ENCODE measurements around the gene LTA. TPM values are rescaled to one million over a fixed set of nuclear protein-coding genes. Genes with fewer than 3 reads are reported as not detected.

Gene LTA
- total RNA-seq, 1 donor from 2014 or later, result not detected

DNA sequence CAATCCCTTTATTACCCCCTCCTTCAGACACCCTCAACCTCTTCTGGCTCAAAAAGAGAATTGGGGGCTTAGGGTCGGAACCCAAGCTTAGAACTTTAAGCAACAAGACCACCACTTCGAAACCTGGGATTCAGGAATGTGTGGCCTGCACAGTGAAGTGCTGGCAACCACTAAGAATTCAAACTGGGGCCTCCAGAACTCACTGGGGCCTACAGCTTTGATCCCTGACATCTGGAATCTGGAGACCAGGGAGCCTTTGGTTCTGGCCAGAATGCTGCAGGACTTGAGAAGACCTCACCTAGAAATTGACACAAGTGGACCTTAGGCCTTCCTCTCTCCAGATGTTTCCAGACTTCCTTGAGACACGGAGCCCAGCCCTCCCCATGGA is 5.5 kb downstream of the LTA start:
- Mint-ChIP-seq H3K36me3 (ENCODE audit: unreplicated experiment) (no peaks in the 10 kb centered on the region), H3K4me3 (ENCODE audit: unreplicated experiment) (no peak overlapping the region), H3K4me1 (ENCODE audit: unreplicated experiment) (peaks cover 16% of the 10 kb centered on the region), H3K27me3 (ENCODE audit: unreplicated experiment) (no peaks in the 10 kb centered on the region), H3K27ac (ENCODE audit: unreplicated experiment) (no peak overlapping the region), H3K9me3 (ENCODE audit: unreplicated experiment) (no peaks in the 10 kb centered on the region)
- DNase-seq (ENCODE audit: extremely low spot score, unreplicated experiment), result no peak
- TF ChIP-seq, protein P1, sequence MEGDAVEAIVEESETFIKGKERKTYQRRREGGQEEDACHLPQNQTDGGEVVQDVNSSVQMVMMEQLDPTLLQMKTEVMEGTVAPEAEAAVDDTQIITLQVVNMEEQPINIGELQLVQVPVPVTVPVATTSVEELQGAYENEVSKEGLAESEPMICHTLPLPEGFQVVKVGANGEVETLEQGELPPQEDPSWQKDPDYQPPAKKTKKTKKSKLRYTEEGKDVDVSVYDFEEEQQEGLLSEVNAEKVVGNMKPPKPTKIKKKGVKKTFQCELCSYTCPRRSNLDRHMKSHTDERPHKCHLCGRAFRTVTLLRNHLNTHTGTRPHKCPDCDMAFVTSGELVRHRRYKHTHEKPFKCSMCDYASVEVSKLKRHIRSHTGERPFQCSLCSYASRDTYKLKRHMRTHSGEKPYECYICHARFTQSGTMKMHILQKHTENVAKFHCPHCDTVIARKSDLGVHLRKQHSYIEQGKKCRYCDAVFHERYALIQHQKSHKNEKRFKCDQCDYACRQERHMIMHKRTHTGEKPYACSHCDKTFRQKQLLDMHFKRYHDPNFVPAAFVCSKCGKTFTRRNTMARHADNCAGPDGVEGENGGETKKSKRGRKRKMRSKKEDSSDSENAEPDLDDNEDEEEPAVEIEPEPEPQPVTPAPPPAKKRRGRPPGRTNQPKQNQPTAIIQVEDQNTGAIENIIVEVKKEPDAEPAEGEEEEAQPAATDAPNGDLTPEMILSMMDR (IDR thresholded peaks at IDR 0.05), result no peak

DNA sequence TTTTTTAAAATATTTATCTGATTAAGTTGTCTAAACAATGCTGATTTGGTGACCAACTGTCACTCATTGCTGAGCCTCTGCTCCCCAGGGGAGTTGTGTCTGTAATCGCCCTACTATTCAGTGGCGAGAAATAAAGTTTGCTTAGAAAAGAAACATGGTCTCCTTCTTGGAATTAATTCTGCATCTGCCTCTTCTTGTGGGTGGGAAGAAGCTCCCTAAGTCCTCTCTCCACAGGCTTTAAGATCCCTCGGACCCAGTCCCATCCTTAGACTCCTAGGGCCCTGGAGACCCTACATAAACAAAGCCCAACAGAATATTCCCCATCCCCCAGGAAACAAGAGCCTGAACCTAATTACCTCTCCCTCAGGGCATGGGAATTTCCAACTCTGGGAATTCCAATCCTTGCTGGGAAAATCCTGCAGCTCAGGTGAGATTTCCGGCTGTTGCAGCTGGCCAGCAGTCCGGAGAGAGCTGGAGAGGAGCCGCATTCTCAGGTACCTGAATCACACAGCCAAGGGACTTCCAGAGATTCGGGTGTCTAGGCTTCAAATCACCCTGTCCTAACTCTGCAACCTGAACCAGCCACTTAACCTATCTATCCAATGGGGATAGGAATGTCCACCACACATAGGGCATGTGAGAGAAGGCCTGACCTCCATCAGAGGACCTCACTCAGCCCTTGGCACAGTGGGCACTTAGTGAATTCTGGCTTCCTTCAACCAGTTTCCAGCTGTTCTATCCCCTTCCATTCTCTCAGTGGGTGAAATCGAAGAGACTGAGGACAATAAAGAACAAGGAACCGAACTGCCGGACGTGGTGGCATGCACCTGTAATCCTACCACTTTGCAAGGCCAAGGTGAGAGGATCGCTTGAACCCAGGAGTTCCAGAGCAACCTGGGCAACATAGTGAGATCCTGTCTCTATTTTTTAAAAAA is 6.4 kb downstream of the LTA start:
- no peaks in the 10 kb centered on the region for H3K36me3 Mint-ChIP-seq (ENCODE audit: unreplicated experiment)
- no peak overlapping the region for H3K4me3 Mint-ChIP-seq (ENCODE audit: unreplicated experiment)
- DNase-seq (ENCODE audit: extremely low spot score, unreplicated experiment), result no peak
- H3K9me3 Mint-ChIP-seq (ENCODE audit: unreplicated experiment), result no peaks in the 10 kb centered on the region
- TF ChIP-seq, protein P1 (IDR thresholded peaks at IDR 0.05), result no peak
- peaks cover 16% of the 10 kb centered on the region for H3K4me1 Mint-ChIP-seq (ENCODE audit: unreplicated experiment)
- H3K27ac Mint-ChIP-seq (ENCODE audit: unreplicated experiment), result no peak overlapping the region
- no peaks in the 10 kb centered on the region for H3K27me3 Mint-ChIP-seq (ENCODE audit: unreplicated experiment)

DNA sequence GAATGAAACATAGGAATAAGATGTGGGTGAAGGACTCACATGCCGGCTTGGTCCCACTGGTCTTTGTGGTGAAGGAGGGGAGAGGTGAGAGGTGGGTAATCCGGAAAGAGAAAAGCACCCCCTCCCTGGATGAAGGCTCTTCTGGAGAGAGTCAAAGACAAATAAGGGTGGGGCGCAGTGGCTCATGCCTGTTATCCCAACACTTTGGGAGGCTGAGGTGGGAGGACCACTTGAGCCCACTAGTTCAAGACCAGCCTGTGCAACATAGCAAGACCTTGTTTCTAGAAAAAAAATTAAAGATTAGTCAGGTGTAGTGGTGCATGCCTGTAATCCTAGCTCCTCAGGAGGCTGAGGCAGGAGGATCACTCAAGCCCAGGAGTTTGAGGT is 7.0 kb downstream of the LTA start:
- Mint-ChIP-seq H3K27me3 (ENCODE audit: unreplicated experiment) (no peaks in the 10 kb centered on the region), H3K36me3 (ENCODE audit: unreplicated experiment) (no peaks in the 10 kb centered on the region), H3K9me3 (ENCODE audit: unreplicated experiment) (no peaks in the 10 kb centered on the region), H3K27ac (ENCODE audit: unreplicated experiment) (no peak overlapping the region), H3K4me3 (ENCODE audit: unreplicated experiment) (no peak overlapping the region), H3K4me1 (ENCODE audit: unreplicated experiment) (peaks cover 16% of the 10 kb centered on the region)
- DNase-seq (ENCODE audit: extremely low spot score, unreplicated experiment), result no peak
- TF ChIP-seq, protein P1 (IDR thresholded peaks at IDR 0.05), result no peak

DNA sequence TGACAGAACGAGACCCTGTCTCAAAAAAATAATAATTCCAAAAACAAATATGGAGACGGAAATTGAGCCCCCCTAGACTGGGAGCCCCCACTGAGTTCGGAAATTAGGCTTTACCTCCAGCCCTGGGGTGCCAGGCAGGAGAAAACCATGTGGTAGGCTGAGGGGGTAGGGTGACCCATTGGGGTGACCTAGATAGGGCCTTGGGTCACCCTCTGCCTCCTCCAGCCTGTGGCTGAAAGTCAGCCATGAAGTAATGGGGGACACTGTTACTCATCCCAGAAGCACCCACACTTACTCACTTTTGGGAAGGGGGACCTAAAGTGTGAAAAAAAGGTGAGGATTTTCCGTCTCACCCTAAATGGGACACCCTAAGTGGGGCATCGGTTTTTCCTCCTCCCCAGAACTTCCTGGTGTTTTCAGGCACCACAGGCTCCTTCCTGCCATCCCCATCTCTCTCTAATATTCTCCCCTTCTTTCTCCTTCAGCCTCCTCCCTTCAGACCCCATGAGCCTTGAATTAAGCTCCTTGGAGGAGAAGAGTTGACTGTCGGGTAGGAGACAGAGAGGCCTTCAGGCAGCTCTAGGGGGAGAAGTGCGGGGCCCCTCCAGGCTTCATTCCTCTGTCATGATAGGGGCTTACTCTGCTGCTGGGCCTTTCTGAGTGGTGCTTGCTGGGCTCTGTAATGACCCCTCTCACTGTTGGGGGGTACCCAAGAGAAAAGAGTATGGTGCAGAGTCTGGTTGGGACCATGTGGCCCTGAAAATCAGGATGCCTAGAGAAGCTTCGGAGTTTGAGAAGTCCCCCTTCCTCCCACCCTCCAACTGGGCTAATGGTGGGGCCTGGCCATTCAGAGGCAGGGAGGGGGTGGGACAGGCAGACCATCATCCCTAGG is 7.7 kb downstream of the LTA start:
- Mint-ChIP-seq H3K9me3 (ENCODE audit: unreplicated experiment) (no peaks in the 10 kb centered on the region), H3K27me3 (ENCODE audit: unreplicated experiment) (no peaks in the 10 kb centered on the region), H3K4me1 (ENCODE audit: unreplicated experiment) (peaks cover 16% of the 10 kb centered on the region), H3K36me3 (ENCODE audit: unreplicated experiment) (no peaks in the 10 kb centered on the region), H3K4me3 (ENCODE audit: unreplicated experiment) (peak overlapping the region; percentile 96), H3K27ac (ENCODE audit: unreplicated experiment) (no peak overlapping the region)
- DNase-seq (ENCODE audit: extremely low spot score, unreplicated experiment), result no peak
- TF ChIP-seq, protein P1 (IDR thresholded peaks at IDR 0.05), result no peak

DNA sequence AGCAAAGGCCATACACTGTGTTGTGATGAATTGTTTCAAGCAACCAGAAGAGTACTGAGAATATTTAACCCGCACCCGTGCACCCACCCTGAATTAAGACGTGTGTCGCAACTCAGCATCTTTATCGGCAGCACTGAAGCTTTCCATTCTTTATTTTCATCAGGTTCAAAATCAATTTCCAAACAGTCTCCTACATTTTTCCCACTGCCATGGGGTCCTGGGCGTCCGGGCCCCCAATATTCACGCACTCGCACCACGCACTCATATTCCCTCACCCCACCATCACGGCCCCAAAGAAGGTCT is 8.3 kb downstream of the LTA start:
- no peaks in the 10 kb centered on the region for H3K36me3 Mint-ChIP-seq (ENCODE audit: unreplicated experiment)
- no peaks in the 10 kb centered on the region for H3K9me3 Mint-ChIP-seq (ENCODE audit: unreplicated experiment)
- DNase-seq (ENCODE audit: extremely low spot score, unreplicated experiment), result no peak
- H3K4me1 Mint-ChIP-seq (ENCODE audit: unreplicated experiment), result peaks cover 16% of the 10 kb centered on the region
- no peak overlapping the region for H3K27ac Mint-ChIP-seq (ENCODE audit: unreplicated experiment)
- H3K4me3 Mint-ChIP-seq (ENCODE audit: unreplicated experiment), result peak overlapping the region; percentile 96
- TF ChIP-seq, protein P1 (IDR thresholded peaks at IDR 0.05), result no peak
- H3K27me3 Mint-ChIP-seq (ENCODE audit: unreplicated experiment), result no peaks in the 10 kb centered on the region
